Dendritic cell treated with granulocyte-macrophage colony-stimulating factor and Interleukin-4, amounts not matched to agents 40 ng/mL and 50 ng/mL, for 4 days (primary cell): ENCODE results near the gene DPM2.

Experiments
- H3K27ac Mint-ChIP-seq: one replicate; pipeline ENCODE4 v1.8.0; 2022; ENCODE audit warnings: mild to moderate bottlenecking, mixed read lengths
- H3K27me3 Mint-ChIP-seq: one replicate; pipeline ENCODE4 v1.8.0; 2022; ENCODE audit warnings: mild to moderate bottlenecking, mixed read lengths
- H3K36me3 Mint-ChIP-seq: one replicate; pipeline ENCODE4 v1.8.0; 2022; ENCODE audit warnings: low read depth, mixed read lengths
- H3K4me1 Mint-ChIP-seq: one replicate; pipeline ENCODE4 v1.8.0; 2022; ENCODE audit warnings: low read depth, mixed read lengths
- H3K4me3 Mint-ChIP-seq: one replicate; pipeline ENCODE4 v1.8.0; 2022; ENCODE audit warnings: mild to moderate bottlenecking, moderate library complexity, mixed read lengths
- H3K9me3 Mint-ChIP-seq: one replicate; pipeline ENCODE4 v1.8.0; 2022; ENCODE audit warnings: mixed read lengths
- intact Hi-C: fragments of 100-400 bp; cut with micrococcal nuclease; formaldehyde crosslinking; loops from one replicate; pipeline ENCODE4 v1.15.0; 2022

DPM2 gene

DNA sequence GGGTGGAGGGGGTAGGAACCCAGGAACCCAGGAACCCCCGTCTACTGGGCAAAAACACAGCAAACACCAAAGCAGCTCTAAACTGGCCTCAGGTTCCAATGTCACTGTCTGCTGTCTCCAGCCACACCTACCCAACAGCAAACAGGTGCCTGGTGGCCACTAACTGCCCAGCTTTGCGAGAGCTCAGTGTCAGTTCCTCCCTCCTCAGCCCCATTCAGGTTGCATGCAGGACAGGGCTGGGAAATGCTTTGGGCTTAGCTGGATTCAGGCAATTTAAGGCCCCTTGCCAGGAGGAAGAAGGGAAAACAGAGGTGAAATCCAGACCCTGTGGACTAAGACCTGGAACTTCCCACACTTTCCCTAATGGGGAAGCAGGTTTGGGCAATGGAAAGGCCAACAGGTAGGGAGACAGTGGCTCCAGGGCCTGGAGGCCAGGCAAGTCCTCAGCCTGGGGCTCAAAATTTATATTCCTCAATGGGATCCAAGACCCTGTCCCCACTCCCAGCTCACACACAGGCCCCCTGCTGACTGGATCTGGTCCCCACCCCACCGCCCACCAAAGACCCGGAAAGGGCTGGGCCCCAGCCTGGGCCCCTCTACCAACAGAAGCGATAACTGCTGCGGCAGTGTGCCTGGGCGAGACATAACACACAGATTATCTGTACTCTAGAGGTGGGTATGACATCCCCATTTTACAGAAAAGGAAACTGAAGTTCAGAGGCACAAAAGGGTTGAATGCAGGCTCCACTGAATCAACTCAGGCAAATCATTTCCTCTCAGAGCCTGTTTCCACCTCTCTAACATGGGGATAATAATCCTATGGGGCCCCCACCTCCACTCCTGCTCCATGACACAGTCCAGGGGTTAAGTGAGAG is 39.6 kb upstream of the DPM2 start:
- Mint-ChIP-seq H3K4me1 (peaks cover 43% of the 10 kb centered on the region), H3K36me3 (peaks cover 5% of the 10 kb centered on the region), H3K27me3 (peaks cover 30% of the 10 kb centered on the region), H3K4me3 (no peak overlapping the region), H3K9me3 (no peaks in the 10 kb centered on the region), H3K27ac (no peak overlapping the region)
- intact Hi-C loops, result no loop called here

DNA sequence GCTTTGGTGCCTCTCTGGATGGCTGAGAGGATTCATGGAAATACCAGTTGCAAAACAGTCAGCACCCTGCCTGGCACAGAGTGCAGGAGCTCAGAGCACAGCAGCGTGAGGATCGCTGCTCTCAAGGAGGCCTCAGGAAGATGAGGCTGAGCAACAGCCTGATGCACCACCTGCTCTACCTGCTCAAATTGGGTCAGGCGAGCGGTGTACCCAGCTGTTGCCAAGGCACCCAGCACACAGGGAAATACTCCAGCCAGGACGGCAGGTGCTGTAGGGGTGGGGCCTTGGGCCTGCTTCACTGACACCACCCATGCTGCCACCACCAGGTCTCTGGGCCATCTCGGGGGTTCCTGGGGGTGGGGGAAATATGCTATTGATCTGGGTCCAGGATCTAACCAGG is 38.8 kb upstream of the DPM2 start:
- Mint-ChIP-seq H3K27me3 (peaks cover 33% of the 10 kb centered on the region), H3K4me1 (peaks cover 45% of the 10 kb centered on the region), H3K36me3 (peaks cover 5% of the 10 kb centered on the region), H3K4me3 (no peak overlapping the region), H3K27ac (no peak overlapping the region), H3K9me3 (no peaks in the 10 kb centered on the region)
- intact Hi-C loops, result no loop called here

DNA sequence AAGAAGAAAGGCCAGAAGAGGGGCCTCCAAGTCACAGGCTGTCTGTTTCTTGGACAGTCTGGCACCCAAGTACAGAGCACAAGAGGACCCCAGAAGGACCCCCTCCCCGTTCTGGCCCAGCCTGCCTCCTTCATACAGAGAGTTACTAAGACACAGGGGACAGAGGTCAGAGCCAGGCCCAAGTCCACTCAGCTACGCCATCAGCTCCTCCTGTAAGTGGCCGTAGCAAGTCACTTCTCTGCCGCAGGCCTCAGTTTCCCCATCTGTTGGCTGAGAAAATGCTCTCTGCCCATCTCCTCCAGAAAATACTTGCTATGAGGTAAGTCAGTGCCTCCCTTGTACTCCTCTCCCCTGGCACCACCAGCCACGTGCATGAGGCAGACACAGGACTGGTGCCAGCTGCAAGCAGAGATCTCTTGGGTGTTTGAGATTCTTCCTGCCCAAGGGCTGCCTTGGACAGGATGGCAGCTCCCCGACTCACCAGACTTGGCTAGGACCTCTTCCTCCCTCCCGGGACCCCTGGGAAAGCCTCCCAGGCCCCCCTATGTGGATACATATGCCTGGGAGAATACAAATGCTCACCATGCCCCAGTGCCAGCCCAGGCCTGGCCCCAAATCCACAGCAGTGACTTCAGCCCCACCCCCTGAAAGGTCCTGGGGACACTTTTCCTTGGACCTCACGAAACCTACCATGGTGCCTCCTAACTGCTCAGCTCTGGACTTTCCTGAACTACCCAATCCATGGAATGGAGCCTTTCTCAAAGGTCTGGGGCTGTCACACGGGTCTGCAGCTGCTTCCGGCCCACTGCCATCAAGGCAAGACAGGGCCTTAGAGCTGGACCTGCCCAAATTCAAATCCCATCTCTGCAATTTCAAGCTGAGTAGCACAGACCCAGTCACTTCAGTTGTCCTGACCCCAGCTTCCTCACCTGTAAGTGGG is 38.0 kb upstream of the DPM2 start:
- Mint-ChIP-seq H3K27ac (no peak overlapping the region), H3K4me1 (peaks cover 44% of the 10 kb centered on the region), H3K36me3 (peaks cover 5% of the 10 kb centered on the region), H3K9me3 (no peaks in the 10 kb centered on the region), H3K27me3 (peaks cover 36% of the 10 kb centered on the region), H3K4me3 (no peak overlapping the region)
- intact Hi-C loops, result no loop called here

DNA sequence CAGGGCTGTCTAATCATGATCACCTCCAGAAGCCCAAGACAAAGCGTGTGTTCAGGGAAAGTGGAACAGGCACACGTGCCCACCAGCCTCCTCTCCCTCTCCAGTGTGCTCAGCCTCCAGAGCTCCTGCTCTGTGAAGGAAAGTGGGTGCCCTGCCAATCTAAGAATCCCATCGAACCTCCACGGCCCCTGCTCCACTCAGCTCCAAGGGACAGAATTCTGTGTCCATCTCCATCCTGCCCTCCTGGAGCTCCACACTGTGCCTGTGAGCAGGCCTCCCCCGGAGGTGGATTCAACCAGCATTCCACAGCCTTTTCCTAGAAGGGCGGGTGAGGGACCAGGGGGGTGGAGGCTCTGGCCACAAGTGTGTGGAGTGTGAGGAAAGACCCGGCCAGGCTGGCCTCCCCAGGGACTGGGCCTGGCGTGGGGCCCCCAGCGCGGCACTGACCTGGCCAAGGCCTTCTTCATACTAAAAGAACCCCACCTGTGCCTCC is 37.2 kb upstream of the DPM2 start:
- Mint-ChIP-seq H3K4me1 (peaks cover 40% of the 10 kb centered on the region), H3K9me3 (no peaks in the 10 kb centered on the region), H3K27me3 (peaks cover 35% of the 10 kb centered on the region), H3K27ac (no peak overlapping the region), H3K4me3 (no peak overlapping the region), H3K36me3 (peaks cover under 1% of the 10 kb centered on the region)
- intact Hi-C loops, result no loop called here

DNA sequence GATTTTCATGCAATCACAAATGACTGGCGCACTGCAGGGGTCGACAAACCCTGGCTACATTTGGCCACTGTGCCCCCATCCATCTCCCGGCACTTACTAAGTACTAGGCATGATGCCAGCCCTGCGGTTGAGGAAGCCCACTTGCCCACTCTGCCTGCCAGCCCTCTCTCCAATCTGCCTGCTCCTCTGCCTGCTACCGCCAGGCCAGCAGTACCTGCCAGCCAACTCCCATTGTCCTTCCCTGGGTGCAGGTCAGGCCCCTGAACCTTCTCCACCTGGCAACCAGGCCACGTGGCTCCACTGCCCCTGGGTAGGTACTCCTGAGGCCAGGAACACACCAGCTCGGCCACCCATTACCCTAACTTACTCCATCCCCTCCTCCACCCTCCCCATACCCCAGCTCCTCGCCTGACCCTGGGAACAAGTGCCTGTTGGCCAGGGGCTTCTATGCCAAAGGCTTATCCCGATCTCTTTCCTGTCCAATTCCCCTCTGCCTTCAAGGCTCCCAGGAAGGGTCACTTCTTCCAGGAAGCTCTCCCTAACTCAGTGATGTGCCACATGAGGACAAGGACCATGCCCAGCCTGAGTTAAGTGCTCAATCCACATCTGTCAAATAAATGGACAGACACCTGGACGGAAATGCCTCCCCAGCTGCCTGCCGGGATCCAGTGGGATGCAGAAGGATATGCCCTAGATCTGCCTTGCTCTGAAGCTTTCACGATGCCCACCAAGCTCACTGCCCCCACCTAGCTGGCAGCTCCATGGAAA is 36.5 kb upstream of the DPM2 start:
- intact Hi-C loops, result no loop called here
- no peaks in the 10 kb centered on the region for H3K36me3 Mint-ChIP-seq

DNA sequence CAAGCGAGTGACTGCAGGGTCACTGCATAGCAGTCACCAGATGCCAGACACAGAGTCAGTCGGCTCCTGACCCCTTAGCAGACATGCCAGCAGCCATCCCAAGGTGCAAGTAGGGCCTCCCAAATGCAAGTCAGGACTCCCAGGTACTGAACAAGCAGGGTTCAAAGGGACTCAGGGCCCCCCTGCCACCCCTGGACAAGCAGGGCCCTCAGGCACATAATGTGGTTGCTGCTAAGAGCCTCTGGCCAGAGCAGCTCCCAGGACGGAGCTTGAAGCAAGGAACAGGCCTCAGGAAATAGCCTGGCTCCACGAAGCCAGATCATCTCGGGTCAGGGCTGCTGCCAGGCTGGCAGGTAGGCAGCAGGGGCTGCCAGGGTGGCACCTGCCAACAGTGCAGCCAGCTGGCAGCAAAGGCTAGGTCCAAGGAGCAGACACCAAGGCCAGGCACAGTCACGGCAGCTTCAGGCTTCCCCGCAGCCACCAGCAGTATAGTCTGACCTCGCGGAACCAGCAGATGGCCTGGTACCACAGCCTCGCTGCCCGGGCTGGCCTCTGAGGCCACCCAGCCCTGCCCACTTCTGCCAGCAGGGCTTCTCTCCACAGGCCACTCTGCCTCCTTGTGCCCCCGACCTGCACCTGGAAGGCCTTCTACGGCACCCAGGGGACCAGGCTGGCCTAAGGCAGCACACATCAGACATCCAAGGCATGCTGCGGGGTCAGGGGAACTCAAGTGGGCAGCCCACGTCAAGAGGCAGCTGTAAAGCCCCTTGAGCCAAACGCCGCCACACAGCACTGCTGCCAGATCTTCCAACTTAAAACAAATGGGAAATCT is 35.7 kb upstream of the DPM2 start:
- Mint-ChIP-seq H3K27me3 (peaks cover 30% of the 10 kb centered on the region), H3K9me3 (no peaks in the 10 kb centered on the region), H3K4me3 (no peak overlapping the region), H3K27ac (no peak overlapping the region), H3K36me3 (no peaks in the 10 kb centered on the region), H3K4me1 (peaks cover 36% of the 10 kb centered on the region)
- intact Hi-C loops, result no loop called here

More for the DNA sequence above, 36.5 kb upstream of the DPM2 start:
- Mint-ChIP-seq H3K9me3 (no peaks in the 10 kb centered on the region), H3K27me3 (peaks cover 29% of the 10 kb centered on the region), H3K4me3 (no peak overlapping the region), H3K4me1 (peaks cover 34% of the 10 kb centered on the region), H3K27ac (no peak overlapping the region)

DNA sequence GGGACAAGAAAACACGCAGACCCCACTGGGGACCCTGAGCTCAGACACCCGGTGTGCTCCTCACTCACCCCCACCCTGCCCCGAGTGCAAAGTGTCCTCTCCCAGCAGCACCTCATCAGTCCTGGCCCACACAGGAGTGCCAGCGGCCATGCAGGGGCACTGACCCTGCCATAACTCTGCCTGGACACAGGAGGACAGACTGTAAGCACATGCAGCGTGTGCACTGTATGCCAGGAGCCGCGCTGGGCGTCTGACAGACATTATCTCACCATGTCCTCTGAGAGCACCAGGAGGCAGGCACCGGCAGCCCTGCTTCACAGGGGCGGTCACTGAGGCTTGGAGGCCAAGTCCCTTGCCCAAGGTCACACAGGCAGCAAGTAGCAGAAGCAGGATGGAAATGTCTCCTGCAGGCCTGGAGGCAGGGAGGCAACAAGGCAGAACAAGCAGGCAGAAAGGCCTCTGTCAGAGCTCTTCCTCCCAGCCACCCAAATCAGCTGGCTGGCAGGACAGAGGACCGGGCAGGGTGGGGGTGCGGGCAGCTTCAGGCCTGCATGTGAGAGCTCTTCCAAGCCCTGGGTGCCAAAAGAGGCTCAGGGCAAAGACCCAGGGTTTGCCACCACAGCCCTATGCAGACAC is 34.7 kb upstream of the DPM2 start:
- H3K27ac Mint-ChIP-seq, result peak overlapping the region; percentile 62
- no peaks in the 10 kb centered on the region for H3K9me3 Mint-ChIP-seq
- no peaks in the 10 kb centered on the region for H3K36me3 Mint-ChIP-seq
- H3K4me3 Mint-ChIP-seq, result peak overlapping the region; percentile 18
- H3K27me3 Mint-ChIP-seq, result peaks cover 34% of the 10 kb centered on the region
- intact Hi-C loops, result no loop called here
- H3K4me1 Mint-ChIP-seq, result peaks cover 38% of the 10 kb centered on the region

DNA sequence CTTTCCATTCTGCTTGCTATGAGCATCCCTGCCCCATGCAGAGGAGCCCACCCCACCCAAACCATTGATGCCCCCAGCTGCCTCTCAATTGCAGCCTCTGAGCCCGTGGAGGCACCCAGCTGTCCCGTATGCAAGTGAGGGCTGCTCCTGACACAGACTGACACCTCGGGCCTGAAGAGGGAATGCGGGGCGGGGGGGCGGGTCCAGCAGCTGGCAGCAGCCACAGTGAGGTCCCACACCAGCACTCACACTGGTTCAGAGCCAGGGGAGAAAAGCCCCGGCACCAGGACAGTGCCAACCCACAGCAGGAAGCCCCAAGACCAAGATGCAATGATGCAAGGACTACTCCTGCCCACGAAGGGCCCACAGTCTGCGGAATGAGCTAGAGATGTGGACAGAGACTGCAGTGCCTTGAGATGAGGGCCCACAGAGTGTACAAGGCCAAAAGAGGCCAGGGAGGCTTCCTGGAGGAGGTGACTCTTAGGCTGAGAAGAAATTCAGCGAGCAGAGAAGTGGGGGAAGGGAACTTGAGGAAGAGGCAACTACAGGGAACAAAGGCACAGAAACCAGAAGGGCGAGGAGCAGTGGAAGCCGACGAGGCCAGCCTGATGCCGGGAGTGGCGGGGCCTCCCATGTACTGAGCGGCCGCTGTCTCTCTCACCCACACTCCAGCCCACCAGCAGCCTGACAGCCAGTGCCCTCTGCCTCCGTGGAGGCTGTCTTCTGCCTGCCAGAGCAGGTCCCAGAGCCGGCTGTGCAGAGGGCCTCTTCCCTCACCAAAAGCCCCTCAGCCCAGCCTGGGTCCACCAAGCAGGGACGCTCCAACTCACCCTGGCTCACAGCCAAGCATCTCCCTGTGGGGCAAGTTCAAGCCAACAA is 33.9 kb upstream of the DPM2 start:
- H3K4me3 Mint-ChIP-seq, result peak overlapping the region; percentile 27
- intact Hi-C loops, result no loop called here
- peak overlapping the region; percentile 62 for H3K27ac Mint-ChIP-seq
- peaks cover 40% of the 10 kb centered on the region for H3K4me1 Mint-ChIP-seq
- no peaks in the 10 kb centered on the region for H3K36me3 Mint-ChIP-seq
- no peaks in the 10 kb centered on the region for H3K9me3 Mint-ChIP-seq
- peaks cover 39% of the 10 kb centered on the region for H3K27me3 Mint-ChIP-seq

DNA sequence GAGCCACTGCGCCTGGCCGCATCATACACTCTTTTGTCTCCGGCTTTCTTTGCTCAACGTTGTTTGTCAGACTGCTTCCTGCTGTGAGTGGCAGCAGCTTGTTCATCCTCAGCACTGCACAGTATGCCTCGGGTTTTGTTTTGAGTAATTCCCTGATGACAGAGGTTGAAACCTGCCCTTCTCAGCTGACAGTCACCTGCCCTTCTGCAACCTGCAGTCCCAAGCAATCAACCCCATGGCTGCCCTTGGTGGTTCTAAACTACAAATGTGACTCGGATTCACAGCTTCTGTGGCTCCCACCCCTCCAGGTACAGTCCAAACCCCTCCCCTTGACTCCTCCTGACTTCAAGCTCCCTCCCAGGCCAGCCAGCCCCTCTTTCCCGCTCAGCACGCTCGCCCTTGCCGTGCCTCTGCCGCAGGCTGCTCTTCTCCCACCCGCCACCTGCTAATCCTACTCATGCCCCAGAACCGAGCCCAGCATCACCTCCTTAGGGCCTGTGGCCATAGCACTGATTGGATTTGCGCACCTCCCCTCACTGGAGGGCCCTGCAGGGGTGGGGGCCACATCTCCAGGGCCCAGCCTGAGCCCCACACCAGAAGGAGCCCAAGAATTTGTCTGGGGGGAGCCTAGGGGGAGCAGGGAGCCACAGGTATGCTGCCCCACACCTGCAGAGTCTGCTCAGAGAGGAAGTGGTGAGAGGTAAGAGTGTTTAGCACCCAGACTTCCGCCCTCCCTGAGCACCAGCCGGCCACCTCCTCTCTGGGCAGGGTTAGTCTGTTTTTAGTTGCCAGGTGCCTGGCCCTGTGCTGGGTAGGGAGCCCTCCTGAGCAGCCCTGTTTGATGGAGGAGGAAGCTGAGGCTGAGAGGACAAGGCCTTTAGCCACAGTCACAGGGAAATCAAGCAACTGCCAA is 33.0 kb upstream of the DPM2 start:
- H3K4me1 Mint-ChIP-seq, result peaks cover 49% of the 10 kb centered on the region
- no peaks in the 10 kb centered on the region for H3K9me3 Mint-ChIP-seq
- intact Hi-C loops, result no loop called here
- no peak overlapping the region for H3K27ac Mint-ChIP-seq
- no peaks in the 10 kb centered on the region for H3K36me3 Mint-ChIP-seq
- peaks cover 38% of the 10 kb centered on the region for H3K27me3 Mint-ChIP-seq
- H3K4me3 Mint-ChIP-seq, result no peak overlapping the region

DNA sequence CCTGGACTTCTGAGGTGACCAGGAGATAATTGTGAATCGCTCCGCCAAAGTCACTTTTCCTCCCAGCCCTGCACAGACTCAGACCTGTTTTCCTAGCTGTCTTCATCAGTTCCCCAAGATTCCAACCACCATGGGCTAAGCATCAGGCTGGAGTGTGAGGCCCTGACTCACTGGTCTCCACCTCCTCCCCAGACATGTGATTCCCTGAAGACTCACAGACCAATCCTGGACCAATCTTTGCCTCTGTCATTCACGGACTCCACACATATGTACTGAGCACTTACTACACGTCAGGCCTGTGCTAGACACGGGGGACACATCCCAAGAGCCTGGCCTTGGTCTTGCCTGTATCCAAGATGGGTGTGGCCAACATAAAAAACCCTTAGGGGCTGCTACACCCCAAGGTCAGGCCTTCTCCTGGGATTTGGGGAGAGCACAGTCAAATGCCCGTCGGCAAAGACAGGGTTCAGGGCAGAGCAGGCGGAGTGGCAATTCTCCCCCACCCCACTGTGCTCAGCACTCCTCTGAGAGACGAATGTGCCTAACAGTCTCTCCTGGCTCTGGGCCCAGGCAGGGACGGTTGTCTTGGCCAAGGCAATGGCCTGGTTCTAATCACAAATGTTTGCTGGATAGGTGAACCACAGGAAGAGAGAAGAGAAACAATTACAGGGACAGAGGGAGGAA is 31.2 kb upstream of the DPM2 start:
- Mint-ChIP-seq H3K4me1 (peaks cover 60% of the 10 kb centered on the region), H3K36me3 (no peaks in the 10 kb centered on the region), H3K27ac (no peak overlapping the region), H3K27me3 (peaks cover 32% of the 10 kb centered on the region), H3K4me3 (no peak overlapping the region), H3K9me3 (no peaks in the 10 kb centered on the region)
- intact Hi-C loops, result no loop called here

DNA sequence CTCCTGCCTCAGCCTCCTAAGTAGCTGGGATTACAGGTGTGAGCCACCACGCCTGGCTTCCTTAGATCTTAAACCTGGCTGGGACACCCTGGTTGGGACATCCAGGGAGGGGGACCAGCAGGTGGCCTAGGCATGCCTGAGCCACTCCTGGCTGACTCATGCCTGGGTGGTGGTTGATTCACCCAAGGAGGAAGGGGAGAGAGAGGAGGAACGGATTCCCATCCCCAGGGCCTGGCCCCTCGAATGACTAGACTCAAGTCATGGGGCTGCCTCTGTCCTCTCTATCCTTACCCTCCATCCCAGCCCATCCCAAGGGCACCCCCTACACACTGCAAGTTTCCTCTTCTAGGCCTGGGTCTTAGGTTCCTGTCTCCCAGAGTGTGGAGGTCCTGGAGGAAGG is 30.4 kb upstream of the DPM2 start:
- Mint-ChIP-seq H3K36me3 (no peaks in the 10 kb centered on the region), H3K27ac (no peak overlapping the region), H3K9me3 (no peaks in the 10 kb centered on the region), H3K27me3 (peaks cover 35% of the 10 kb centered on the region), H3K4me3 (no peak overlapping the region), H3K4me1 (peaks cover 63% of the 10 kb centered on the region)
- intact Hi-C loops, result no loop called here
